ENCODE measurements around the gene FXN.

The FXN gene

GRCh38 chr9:69066955-69067354 is 31.4 kb downstream of the FXN start:
- peaks cover 13% of the 10 kb centered on the region for H3K4me1 ChIP-seq (ENCODE audit: insufficient read depth, low read length)
- no peaks in the 10 kb centered on the region for H3K9me3 ChIP-seq (ENCODE audit: control insufficient read depth, insufficient read depth, low read length)
- H3K9ac ChIP-seq (ENCODE audit: low read depth, low read length): no peak overlapping the region
- H3K36me3 ChIP-seq (ENCODE audit: insufficient read depth, low read length): no peaks in the 10 kb centered on the region; the same call in none of the 2 replicates

DNA sequence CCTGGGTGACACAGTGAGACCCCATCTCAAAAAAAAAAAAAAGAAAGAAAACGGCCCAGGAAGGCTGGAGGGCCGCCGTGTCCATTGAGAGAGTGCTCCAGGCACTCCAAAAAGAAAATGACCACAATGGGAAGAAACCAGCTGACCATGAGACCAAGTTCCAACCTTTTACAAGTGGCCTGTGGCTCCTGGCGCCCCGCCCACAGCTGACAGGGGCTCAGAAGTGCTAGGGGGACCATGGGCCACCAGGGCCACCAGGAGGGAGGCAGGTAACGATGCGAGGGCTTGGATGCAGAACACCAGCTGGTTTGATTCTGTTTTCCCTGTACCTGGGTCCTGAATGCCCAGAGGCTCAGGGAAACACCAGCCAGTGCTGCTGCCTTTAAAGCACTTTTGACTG is 34.6 kb downstream of the FXN start:
- Histone ChIP-seq H3K36me3 (ENCODE audit: insufficient read depth, low read length) (no peaks in the 10 kb centered on the region), H3K9me3 (ENCODE audit: control insufficient read depth, insufficient read depth, low read length) (no peaks in the 10 kb centered on the region), H3K9ac (ENCODE audit: low read depth, low read length) (no peak overlapping the region), H3K4me1 (ENCODE audit: insufficient read depth, low read length) (peaks cover 13% of the 10 kb centered on the region)

GRCh38 chr9:69071059-69071458 is 35.5 kb downstream of the FXN start:
- no peaks in the 10 kb centered on the region for H3K9me3 ChIP-seq (ENCODE audit: control insufficient read depth, insufficient read depth, low read length)
- no peak overlapping the region for H3K9ac ChIP-seq (ENCODE audit: low read depth, low read length)
- H3K4me1 ChIP-seq (ENCODE audit: insufficient read depth, low read length): peaks cover 5% of the 10 kb centered on the region
- no peaks in the 10 kb centered on the region for H3K36me3 ChIP-seq (ENCODE audit: insufficient read depth, low read length)

DNA sequence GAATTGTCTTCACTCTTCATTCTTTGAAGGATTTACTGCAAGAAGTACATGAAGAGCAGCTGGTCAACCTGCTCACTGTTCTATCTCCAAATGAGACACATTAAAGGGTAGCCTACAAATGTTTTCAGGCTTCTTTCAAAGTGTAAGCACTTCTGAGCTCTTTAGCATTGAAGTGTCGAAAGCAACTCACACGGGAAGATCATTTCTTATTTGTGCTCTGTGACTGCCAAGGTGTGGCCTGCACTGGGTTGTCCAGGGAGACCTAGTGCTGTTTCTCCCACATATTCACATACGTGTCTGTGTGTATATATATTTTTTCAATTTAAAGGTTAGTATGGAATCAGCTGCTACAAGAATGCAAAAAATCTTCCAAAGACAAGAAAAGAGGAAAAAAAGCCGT is 37.6 kb downstream of the FXN start:
- Histone ChIP-seq H3K9ac (ENCODE audit: low read depth, low read length) (no peak overlapping the region), H3K9me3 (ENCODE audit: control insufficient read depth, insufficient read depth, low read length) (no peaks in the 10 kb centered on the region), H3K4me1 (ENCODE audit: insufficient read depth, low read length) (no peaks in the 10 kb centered on the region), H3K36me3 (ENCODE audit: insufficient read depth, low read length) (no peaks in the 10 kb centered on the region)

DNA sequence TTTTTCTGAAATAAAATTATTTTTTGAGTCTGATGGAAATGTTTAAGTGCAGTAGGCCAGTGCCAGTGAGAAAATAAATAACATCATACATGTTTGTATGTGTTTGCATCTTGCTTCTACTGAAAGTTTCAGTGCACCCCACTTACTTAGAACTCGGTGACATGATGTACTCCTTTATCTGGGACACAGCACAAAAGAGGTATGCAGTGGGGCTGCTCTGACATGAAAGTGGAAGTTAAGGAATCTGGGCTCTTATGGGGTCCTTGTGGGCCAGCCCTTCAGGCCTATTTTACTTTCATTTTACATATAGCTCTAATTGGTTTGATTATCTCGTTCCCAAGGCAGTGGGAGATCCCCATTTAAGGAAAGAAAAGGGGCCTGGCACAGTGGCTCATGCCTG is 39.2 kb downstream of the FXN start:
- H3K9ac ChIP-seq (ENCODE audit: low read depth, low read length): no peak overlapping the region
- no peaks in the 10 kb centered on the region for H3K36me3 ChIP-seq (ENCODE audit: insufficient read depth, low read length)
- no peaks in the 10 kb centered on the region for H3K4me1 ChIP-seq (ENCODE audit: insufficient read depth, low read length)
- H3K9me3 ChIP-seq (ENCODE audit: control insufficient read depth, insufficient read depth, low read length): no peaks in the 10 kb centered on the region

DNA sequence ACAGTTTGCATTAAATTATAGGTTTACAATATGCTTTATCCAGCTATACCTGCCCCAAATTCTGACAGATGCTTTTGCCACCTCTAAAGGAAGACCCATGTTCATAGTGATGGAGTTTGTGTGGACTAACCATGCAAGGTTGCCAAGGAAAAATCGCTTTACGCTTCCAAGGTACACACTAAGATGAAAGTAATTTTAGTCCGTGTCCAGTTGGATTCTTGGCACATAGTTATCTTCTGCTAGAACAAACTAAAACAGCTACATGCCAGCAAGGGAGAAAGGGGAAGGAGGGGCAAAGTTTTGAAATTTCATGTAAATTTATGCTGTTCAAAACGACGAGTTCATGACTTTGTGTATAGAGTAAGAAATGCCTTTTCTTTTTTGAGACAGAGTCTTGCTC is 41.0 kb downstream of the FXN start:
- no peaks in the 10 kb centered on the region for H3K36me3 ChIP-seq (ENCODE audit: insufficient read depth, low read length)
- H3K9ac ChIP-seq (ENCODE audit: low read depth, low read length): no peak overlapping the region
- H3K4me1 ChIP-seq (ENCODE audit: insufficient read depth, low read length): no peaks in the 10 kb centered on the region
- no peaks in the 10 kb centered on the region for H3K9me3 ChIP-seq (ENCODE audit: control insufficient read depth, insufficient read depth, low read length)

- no peaks in the 10 kb centered on the region for H3K36me3 ChIP-seq (ENCODE audit: insufficient read depth, low read length)
- H3K9ac ChIP-seq (ENCODE audit: low read depth, low read length): no peak overlapping the region
- H3K4me1 ChIP-seq (ENCODE audit: insufficient read depth, low read length): no peaks in the 10 kb centered on the region
- H3K9me3 ChIP-seq (ENCODE audit: control insufficient read depth, insufficient read depth, low read length): no peaks in the 10 kb centered on the region
Measured at GRCh38 chr9:69078069-69078468, 42.5 kb downstream of the FXN start.

DNA sequence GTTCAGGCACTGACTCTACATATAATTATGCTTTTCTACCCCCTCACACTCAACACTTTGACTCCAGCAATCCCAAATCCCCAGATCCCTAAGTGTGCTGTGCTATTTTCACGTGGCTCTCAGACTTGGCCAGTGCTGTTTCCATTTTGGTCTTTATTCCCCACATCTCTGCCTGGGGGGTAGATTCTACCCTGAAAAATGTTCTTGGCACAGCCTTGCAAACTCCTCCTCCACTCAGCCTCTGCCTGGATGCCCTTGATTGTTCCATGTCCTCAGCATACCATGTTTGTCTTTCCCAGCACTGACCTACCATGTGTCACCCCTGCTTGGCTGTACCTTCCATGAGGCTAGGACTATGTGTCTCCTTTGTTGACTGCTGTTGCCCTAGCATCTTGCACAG is 43.0 kb downstream of the FXN start:
- Histone ChIP-seq H3K36me3 (ENCODE audit: insufficient read depth, low read length) (no peaks in the 10 kb centered on the region), H3K4me1 (ENCODE audit: insufficient read depth, low read length) (no peaks in the 10 kb centered on the region), H3K9me3 (ENCODE audit: control insufficient read depth, insufficient read depth, low read length) (no peaks in the 10 kb centered on the region), H3K9ac (ENCODE audit: low read depth, low read length) (no peak overlapping the region)

GRCh38 chr9:69079186-69079585 is 43.6 kb downstream of the FXN start:
- no peaks in the 10 kb centered on the region for H3K4me1 ChIP-seq (ENCODE audit: insufficient read depth, low read length)
- H3K9me3 ChIP-seq (ENCODE audit: control insufficient read depth, insufficient read depth, low read length): no peaks in the 10 kb centered on the region
- H3K9ac ChIP-seq (ENCODE audit: low read depth, low read length): no peak overlapping the region
- H3K36me3 ChIP-seq (ENCODE audit: insufficient read depth, low read length): no peaks in the 10 kb centered on the region

GRCh38 chr9:69081261-69081660 is 45.7 kb downstream of the FXN start:
- Histone ChIP-seq H3K9ac (ENCODE audit: low read depth, low read length) (no peak overlapping the region), H3K4me1 (ENCODE audit: insufficient read depth, low read length) (no peaks in the 10 kb centered on the region), H3K9me3 (ENCODE audit: control insufficient read depth, insufficient read depth, low read length) (no peaks in the 10 kb centered on the region), H3K36me3 (ENCODE audit: insufficient read depth, low read length) (no peaks in the 10 kb centered on the region)

GRCh38 chr9:69083321-69083720 is 47.8 kb downstream of the FXN start:
- H3K4me1 ChIP-seq (ENCODE audit: insufficient read depth, low read length): no peaks in the 10 kb centered on the region
- H3K9me3 ChIP-seq (ENCODE audit: control insufficient read depth, insufficient read depth, low read length): no peaks in the 10 kb centered on the region
- no peak overlapping the region for H3K9ac ChIP-seq (ENCODE audit: low read depth, low read length)
- no peaks in the 10 kb centered on the region for H3K36me3 ChIP-seq (ENCODE audit: insufficient read depth, low read length)

DNA sequence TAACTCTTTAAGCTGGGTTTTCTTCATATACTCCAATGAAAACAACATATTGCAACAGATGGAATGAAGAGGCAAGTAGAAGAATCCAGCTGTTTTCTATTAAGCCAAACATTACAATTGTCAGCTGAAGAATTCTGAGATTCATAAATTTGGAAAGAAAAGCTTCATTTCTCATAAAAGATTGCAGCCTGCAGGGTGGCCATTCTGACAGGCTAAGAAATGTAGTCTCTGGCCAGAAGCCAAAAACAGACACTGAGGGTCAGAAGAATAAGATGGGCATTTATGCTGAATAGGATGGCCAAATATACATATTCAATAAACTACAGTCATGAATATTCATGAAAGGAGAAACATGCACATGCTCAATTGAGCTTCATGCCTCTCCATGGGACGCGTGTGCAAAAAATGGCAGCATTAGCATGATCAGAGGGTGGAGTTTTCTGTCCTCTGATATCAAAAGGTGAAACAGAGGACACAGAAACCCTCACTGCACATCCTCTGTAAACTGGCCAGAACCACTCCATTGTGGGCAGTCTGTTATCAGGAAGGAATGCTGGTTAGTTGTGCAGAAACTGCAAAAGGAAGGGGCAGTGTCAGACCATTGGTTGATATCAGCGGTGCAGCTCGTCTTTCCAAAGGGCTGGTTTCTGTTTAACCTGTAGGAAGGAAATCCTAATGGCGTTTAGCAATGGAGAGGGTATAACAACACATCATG is 50.2 kb downstream of the FXN start:
- Histone ChIP-seq H3K4me1 (ENCODE audit: insufficient read depth, low read length) (peaks cover 15% of the 10 kb centered on the region), H3K36me3 (ENCODE audit: insufficient read depth, low read length) (no peaks in the 10 kb centered on the region), H3K9ac (ENCODE audit: low read depth, low read length) (no peak overlapping the region), H3K9me3 (ENCODE audit: control insufficient read depth, insufficient read depth, low read length) (no peaks in the 10 kb centered on the region)

- H3K9ac ChIP-seq (ENCODE audit: low read depth, low read length): no peak overlapping the region
- peaks cover 18% of the 10 kb centered on the region for H3K4me1 ChIP-seq (ENCODE audit: insufficient read depth, low read length)
Measured at GRCh38 chr9:69086312-69086711, 50.8 kb downstream of the FXN start.

DNA sequence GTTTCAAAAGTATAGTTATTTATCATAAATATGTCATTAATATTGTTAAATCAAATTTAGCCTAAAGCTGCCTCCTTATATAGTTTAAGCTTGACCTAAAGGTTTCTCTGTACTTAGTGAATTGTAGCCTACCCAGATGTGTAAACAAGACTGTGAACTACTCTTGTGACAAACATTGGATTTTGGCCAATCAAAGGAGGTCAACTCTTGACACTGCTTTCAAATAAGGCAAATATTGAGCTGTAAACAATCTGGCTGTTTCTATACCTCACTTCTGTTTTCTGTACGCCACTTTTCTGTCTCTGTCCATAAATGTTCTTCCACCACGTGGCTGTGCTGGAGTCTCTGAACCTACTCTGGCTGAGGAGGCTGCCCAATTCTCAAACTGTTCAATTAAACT is 51.2 kb downstream of the FXN start:
- no peak overlapping the region for H3K9ac ChIP-seq (ENCODE audit: low read depth, low read length)
- no peaks in the 10 kb centered on the region for H3K9me3 ChIP-seq (ENCODE audit: control insufficient read depth, insufficient read depth, low read length)
- peaks cover 18% of the 10 kb centered on the region for H3K4me1 ChIP-seq (ENCODE audit: insufficient read depth, low read length)
- no peaks in the 10 kb centered on the region for H3K36me3 ChIP-seq (ENCODE audit: insufficient read depth, low read length)

More at GRCh38 chr9:69086312-69086711, 50.8 kb downstream of the FXN start:
- Histone ChIP-seq H3K9me3 (ENCODE audit: control insufficient read depth, insufficient read depth, low read length) (no peaks in the 10 kb centered on the region), H3K36me3 (ENCODE audit: insufficient read depth, low read length) (no peaks in the 10 kb centered on the region)

DNA sequence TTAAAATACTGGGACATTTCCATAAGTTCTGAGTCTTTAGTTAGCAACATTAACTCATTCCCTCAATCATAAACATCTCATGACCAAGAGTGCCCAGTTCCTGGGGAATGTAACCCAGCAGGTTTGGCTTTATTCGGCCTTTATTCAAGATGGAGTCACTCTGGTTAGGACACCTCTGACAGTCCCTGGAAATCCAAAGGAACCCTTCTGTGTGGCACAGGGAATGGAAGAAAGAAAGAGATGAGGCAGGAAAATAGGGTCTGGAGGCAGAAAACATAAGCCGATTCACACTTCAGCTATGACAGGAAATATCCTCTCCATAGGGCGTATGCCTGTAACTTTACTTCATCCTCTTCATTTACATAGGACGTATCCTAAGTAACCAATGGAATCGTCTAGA is 53.5 kb downstream of the FXN start:
- Histone ChIP-seq H3K9me3 (ENCODE audit: control insufficient read depth, insufficient read depth, low read length) (no peaks in the 10 kb centered on the region), H3K36me3 (ENCODE audit: insufficient read depth, low read length) (no peaks in the 10 kb centered on the region), H3K4me1 (ENCODE audit: insufficient read depth, low read length) (peaks cover 18% of the 10 kb centered on the region), H3K9ac (ENCODE audit: low read depth, low read length) (no peak overlapping the region)

- Histone ChIP-seq H3K9me3 (ENCODE audit: control insufficient read depth, insufficient read depth, low read length) (no peaks in the 10 kb centered on the region), H3K36me3 (ENCODE audit: insufficient read depth, low read length) (no peaks in the 10 kb centered on the region), H3K4me1 (ENCODE audit: insufficient read depth, low read length) (peaks cover 18% of the 10 kb centered on the region), H3K9ac (ENCODE audit: low read depth, low read length) (peak overlapping the region; percentile 37)
Measured at GRCh38 chr9:69089491-69089890, 53.9 kb downstream of the FXN start.
